H9 (cell line): ENCODE data around the gene USP4. TPM values are rescaled to one million over a fixed set of nuclear protein-coding genes. Genes with fewer than 3 reads are reported as not detected.

Experiments
- DNase-seq: peaks from one replicate; pipeline ENCODE4 v3.0.0-alpha.2; 2017
- H2AFZ ChIP-seq: one replicate; pipeline ENCODE4 v1.6.1; 2013; ENCODE audit warnings: mild to moderate bottlenecking, low read length, control low read depth, moderate library complexity
- H2AK5ac ChIP-seq: 2 replicates; pipeline ENCODE4 v1.6.1; 2013; ENCODE audit warnings: low read length, control low read depth, mixed read lengths; ENCODE audit not compliant: insufficient read length
- H2BK120ac ChIP-seq: one replicate; pipeline ENCODE4 v1.6.1; 2013; ENCODE audit warnings: low read depth, mild to moderate bottlenecking, low read length, control low read depth, inconsistent platforms; ENCODE audit not compliant: poor library complexity, severe bottlenecking
- H2BK12ac ChIP-seq: 2 replicates; pipeline ENCODE4 v1.6.1; 2013; ENCODE audit warnings: low read length, control low read depth, mixed read lengths, low read depth; ENCODE audit not compliant: insufficient read length
- H2BK15ac ChIP-seq: 2 replicates; pipeline ENCODE4 v1.6.1; 2013; ENCODE audit warnings: low read depth, low read length, control low read depth
- H2BK20ac ChIP-seq: one replicate; pipeline ENCODE4 v1.6.1; 2013; ENCODE audit warnings: low read depth, mild to moderate bottlenecking, low read length, control low read depth, inconsistent platforms; ENCODE audit not compliant: poor library complexity, severe bottlenecking
- H2BK5ac ChIP-seq: 2 replicates; pipeline ENCODE4 v1.6.1; 2013; ENCODE audit warnings: low read length, control low read depth, mixed read lengths; ENCODE audit not compliant: insufficient read length
- H3K14ac ChIP-seq: 2 replicates; pipeline ENCODE4 v1.6.1; 2013; ENCODE audit warnings: low read length, control low read depth; ENCODE audit not compliant: insufficient read depth
- H3K18ac ChIP-seq: 2 replicates; pipeline ENCODE4 v1.6.1; 2013; ENCODE audit warnings: low read depth, mild to moderate bottlenecking, mixed read lengths, low read length, control low read depth; ENCODE audit not compliant: insufficient read length
- H3K23ac ChIP-seq: 2 replicates; pipeline ENCODE4 v1.6.1; 2013; ENCODE audit warnings: low read length, control low read depth, mixed read lengths, low read depth; ENCODE audit not compliant: insufficient read length
- H3K23me2 ChIP-seq: 2 replicates; pipeline ENCODE4 v1.6.1; 2013; ENCODE audit warnings: low read depth, mild to moderate bottlenecking, mixed read lengths, low read length, control low read depth; ENCODE audit not compliant: insufficient read length, poor library complexity, severe bottlenecking
- H3K27ac ChIP-seq: 2 replicates; pipeline ENCODE4 v1.5.1; 2013; ENCODE audit warnings: low read length, control low read depth, mixed read lengths, low read depth; ENCODE audit not compliant: insufficient read length
- H3K27me3 ChIP-seq: 2 replicates; pipeline ENCODE4 v1.6.1; 2013; ENCODE audit warnings: low read length, control low read depth, inconsistent platforms; ENCODE audit not compliant: insufficient read depth
- H3K4ac ChIP-seq: 2 replicates; pipeline ENCODE4 v1.6.1; 2013; ENCODE audit warnings: low read depth, mild to moderate bottlenecking, control low read depth, inconsistent platforms, low read length, moderate library complexity
- H3K4me1 ChIP-seq: 2 replicates; pipeline ENCODE4 v1.6.1; 2013; ENCODE audit warnings: low read length, control low read depth, inconsistent platforms; ENCODE audit not compliant: insufficient read depth
- H3K4me2 ChIP-seq: 2 replicates; pipeline ENCODE4 v1.6.1; 2013; ENCODE audit warnings: low read length, control low read depth, mixed read lengths; ENCODE audit not compliant: insufficient read length, insufficient read depth
- H3K56ac ChIP-seq: 2 replicates; pipeline ENCODE4 v1.6.1; 2013; ENCODE audit warnings: low read depth, mild to moderate bottlenecking, mixed read lengths, low read length, control low read depth; ENCODE audit not compliant: insufficient read length
- H3K79me1 ChIP-seq: 2 replicates; pipeline ENCODE4 v1.6.1; 2013; ENCODE audit warnings: low read depth, mild to moderate bottlenecking, moderate library complexity, low read length, control low read depth, inconsistent platforms; ENCODE audit not compliant: insufficient read depth, poor library complexity, severe bottlenecking
- H3K79me2 ChIP-seq: 2 replicates; pipeline ENCODE4 v1.6.1; 2013; ENCODE audit warnings: low read length, control low read depth, inconsistent platforms; ENCODE audit not compliant: insufficient read depth
- H3K9ac ChIP-seq: 2 replicates; pipeline ENCODE4 v1.6.1; 2013; ENCODE audit warnings: low read length, control low read depth, mixed read lengths; ENCODE audit not compliant: insufficient read length; ENCODE audit errors: extremely low read depth
- H3K9me3 ChIP-seq: one replicate; pipeline ENCODE4 v1.6.1; 2013; ENCODE audit warnings: low read depth, low read length, inconsistent platforms; ENCODE audit not compliant: control insufficient read depth
- H3T11ph ChIP-seq: one replicate; pipeline ENCODE4 v1.6.1; 2013; ENCODE audit warnings: mild to moderate bottlenecking, low read length, control low read depth, inconsistent platforms
- H4K20me1 ChIP-seq: one replicate; pipeline ENCODE4 v1.6.1; 2013; ENCODE audit not compliant: control insufficient read depth, insufficient read length, insufficient read depth
- H4K5ac ChIP-seq: 2 replicates; pipeline ENCODE4 v1.6.1; 2013; ENCODE audit warnings: low read depth, mild to moderate bottlenecking, mixed read lengths, low read length, control low read depth; ENCODE audit not compliant: insufficient read length
- H4K8ac ChIP-seq: replicated peaks from 2 replicates; pipeline ENCODE4 v1.6.1; 2013; ENCODE audit warnings: low read length, control low read depth, mixed read lengths, low read depth; ENCODE audit not compliant: insufficient read length
- H4K91ac ChIP-seq: 2 replicates; pipeline ENCODE4 v1.6.1; 2013; ENCODE audit warnings: low read depth, mild to moderate bottlenecking, moderate library complexity, mixed read lengths, low read length, control low read depth; ENCODE audit not compliant: insufficient read length
- H3K27ac Mint-ChIP-seq, 3 experiments: 2 replicates in 2 of 3; 3 replicates in 1 of 3; pipeline ENCODE4 v1.8.0; 2020 to 2021; ENCODE audit warnings: mixed read lengths in 3 of 3, mild to moderate bottlenecking in 1 of 3, moderate library complexity in 1 of 3
- H3K27me3 Mint-ChIP-seq: 2 replicates; pipeline ENCODE4 v1.8.0; 2021; ENCODE audit warnings: low read depth, mild to moderate bottlenecking, moderate library complexity, mixed read lengths
- H3K36me3 Mint-ChIP-seq, 3 experiments: 2 replicates in 2 of 3; 3 replicates in 1 of 3; pipeline ENCODE4 v1.8.0; 2020 to 2021; ENCODE audit warnings: low read depth in 3 of 3, mixed read lengths in 3 of 3; ENCODE audit not compliant: insufficient read depth in 1 of 3
- H3K4me1 Mint-ChIP-seq, 2 experiments: 2 replicates each; pipeline ENCODE4 v1.8.0; 2020; ENCODE audit warnings: mixed read lengths in 2 of 2
- H3K4me3 Mint-ChIP-seq, 2 experiments: 2 replicates in 1 of 2; 3 replicates in 1 of 2; pipeline ENCODE4 v1.8.0; 2020 to 2021; ENCODE audit warnings: mild to moderate bottlenecking in 2 of 2, mixed read lengths in 2 of 2, moderate library complexity in 1 of 2
- H3K9me3 Mint-ChIP-seq, 2 experiments: 2 replicates in 1 of 2; 3 replicates in 1 of 2; pipeline ENCODE4 v1.8.0; 2020; ENCODE audit warnings: mild to moderate bottlenecking in 2 of 2, mixed read lengths in 2 of 2, moderate library complexity in 1 of 2
- CTCF ChIP-seq: fragments of 200-600 bp; sonication (generic); conservative IDR thresholded peaks from 3 replicates; pipeline ENCODE4 v1.8.0; 2021; ENCODE audit warnings: antibody characterized with exemption, mild to moderate bottlenecking
- WGBS: extraction: QIAGEN DNeasy Blood & Tissue Kit; methylation state at CpG from one replicate; pipeline ENCODE4 v1.1.7; 2013; ENCODE audit warnings: missing lambda C conversion rate, low lambda C conversion rate, mixed read lengths; ENCODE audit not compliant: insufficient read length; ENCODE audit errors: extremely low coverage; 5-methylcytosine and 5-hydroxymethylcytosine counted together
- total RNA-seq: library from RNA; stranded (reverse); gene quantifications from 2 replicates; pipeline ENCODE4 v1.2.1, GENCODE V29; 2021

USP4 gene
- total RNA-seq, 1 experiment from 2014 or later: 36.1 TPM

- TF ChIP-seq CTCF: no peak
- no peak overlapping the region; a peak in 1 of 7 replicates for H3K27ac Mint-ChIP-seq
Observed at GRCh38 chr3:49346797-49347251, 7.0 kb upstream of the USP4 start.

More at GRCh38 chr3:49346797-49347251, 7.0 kb upstream of the USP4 start:
- Histone ChIP-seq H3K4me2 (no peak overlapping the region), H3K56ac (no peak overlapping the region), H3K14ac (no peak overlapping the region), H3T11ph (no peak overlapping the region), H4K8ac (no peak overlapping the region), H3K23ac (no peak overlapping the region), H2BK15ac (no peak overlapping the region), H2AK5ac (no peak overlapping the region), H2BK20ac (no peak overlapping the region), H2BK120ac (no peak overlapping the region), H3K27ac (no peak overlapping the region), H4K20me1 (no peaks in the 10 kb centered on the region), H2AFZ (no peak overlapping the region), H4K5ac (no peak overlapping the region), H2BK12ac (no peak overlapping the region), H3K79me2 (no peaks in the 10 kb centered on the region), H3K4ac (no peak overlapping the region), H3K9ac (no peak overlapping the region), H4K91ac (no peak overlapping the region), H3K79me1 (no peaks in the 10 kb centered on the region), H3K23me2 (no peaks in the 10 kb centered on the region), H3K4me1 (no peaks in the 10 kb centered on the region), H2BK5ac (no peak overlapping the region), H3K9me3 (no peaks in the 10 kb centered on the region), H3K27me3 (no peaks in the 10 kb centered on the region), H3K18ac (no peak overlapping the region)
- peaks cover 2% of the 10 kb centered on the region in 2 experiments; a peak in 3 of 4 replicates for H3K4me1 Mint-ChIP-seq
- no peaks in the 10 kb centered on the region for H3K27me3 Mint-ChIP-seq
- no peak overlapping the region for H3K4me3 Mint-ChIP-seq
- H3K36me3 Mint-ChIP-seq: no peaks in the 10 kb centered on the region
- no peak for DNase-seq
- no peaks in the 10 kb centered on the region; a peak in 1 of 5 replicates for H3K9me3 Mint-ChIP-seq
- WGBS: no CpG with 5 or more reads among the region's 6 CpGs
